Uterus (tissue), 4 donors: Measurements from ENCODE around the gene RABGAP1. TPM values are rescaled to one million over a fixed set of nuclear protein-coding genes. Genes with fewer than 3 reads are reported as not detected.

Source experiments
- DNase-seq, 2 donors: peaks; one replicate each; pipeline ENCODE4 v3.0.0-alpha.2; 2019 to 2020
- H3K27ac ChIP-seq, 2 donors: fragments of 200-600 bp; sonication (generic); 1 replicate in 1 of 2; 2 replicates in 1 of 2; pipeline ENCODE4 v1.5.1; 2016 to 2018
- H3K27me3 ChIP-seq, 2 donors: fragments of 200-600 bp; sonication (generic); one replicate each; pipeline ENCODE4 v1.5.1; 2018 to 2019; ENCODE audit warnings: control low read depth in 1 of 2
- H3K36me3 ChIP-seq, 2 donors: fragments of 200-600 bp; sonication (generic); one replicate each; pipeline ENCODE4 v1.5.1; 2019; ENCODE audit warnings: control low read depth in 1 of 2
- H3K4me1 ChIP-seq, 2 donors: fragments of 200-600 bp; sonication (generic); one replicate each; pipeline ENCODE4 v1.5.1; 2018 to 2019; ENCODE audit warnings: control low read depth in 1 of 2
- H3K4me3 ChIP-seq, 2 donors: fragments of 200-600 bp; sonication (generic); 1 replicate in 1 of 2; 2 replicates in 1 of 2; pipeline ENCODE4 v1.5.1; 2018 to 2019; ENCODE audit warnings: mild to moderate bottlenecking in 1 of 2
- H3K9me3 ChIP-seq, 2 donors: fragments of 200-600 bp; sonication (generic); one replicate each; pipeline ENCODE4 v1.5.1; 2019; ENCODE audit warnings: control low read depth in 1 of 2
- CTCF ChIP-seq, 4 experiments: fragments of 200-600 bp in 2 of 4; fragments of 450-650 bp in 2 of 4; sonication (generic) in 2 of 4; IDR thresholded peaks; one replicate each; pipeline ENCODE4 v1.5.1; 2016 to 2019; ENCODE audit warnings: antibody characterized with exemption in 4 of 4, mild to moderate bottlenecking in 2 of 4, moderate library complexity in 1 of 4
- POLR2A ChIP-seq, 2 donors: fragments of 450-650 bp; IDR thresholded peaks; one replicate each; pipeline ENCODE4 v1.6.1; 2016; ENCODE audit warnings: antibody characterized with exemption in 2 of 2, mild to moderate bottlenecking in 1 of 2, moderate library complexity in 1 of 2
- intact Hi-C: fragments of 100-400 bp; cut with DNase I; formaldehyde crosslinking; loops from one replicate; pipeline ENCODE4 v1.15.1; 2023; ENCODE audit warnings: low total_unique reads
- total RNA-seq, 4 donors: library from RNA; depleted of rRNA in 3 of 4; stranded (reverse); fragments of >200 nt in 3 of 4; gene quantifications; one replicate each; pipeline versions ENCODE4 v1.1.0 to v1.2.4, GENCODE V29; 2014 to 2023
- donor health status: DM: yes; HTN: yes; CAD: no.

Gene RABGAP1
- total RNA-seq, 4 donors from 2014 or later = 81.2 to 107 (median 91.0) TPM

GRCh38 chr9:123109540-123110279 lies 168.9 kb downstream of the RABGAP1 start:
- no peaks in the 10 kb centered on the region for H3K27me3 ChIP-seq
- no peaks in the 10 kb centered on the region for H3K9me3 ChIP-seq
- no peaks in the 10 kb centered on the region for H3K4me1 ChIP-seq
- no peak overlapping the region for H3K27ac ChIP-seq
- H3K4me3 ChIP-seq = no peak overlapping the region
- no peak for TF ChIP-seq POLR2A (IDR thresholded peaks at IDR 0.05)
- TF ChIP-seq CTCF (IDR thresholded peaks at IDR 0.05) = no peak
- intact Hi-C loops = no loop called here
- no peak for DNase-seq
- H3K36me3 ChIP-seq = no peaks in the 10 kb centered on the region

GRCh38 chr9:123111427-123112014 lies 170.7 kb downstream of the RABGAP1 start:
- H3K4me1 ChIP-seq = no peaks in the 10 kb centered on the region
- TF ChIP-seq POLR2A (IDR thresholded peaks at IDR 0.05) (no peak), CTCF (IDR thresholded peaks at IDR 0.05) (no peak)
- no peak overlapping the region for H3K27ac ChIP-seq
- H3K9me3 ChIP-seq = no peaks in the 10 kb centered on the region
- H3K4me3 ChIP-seq = no peak overlapping the region
- no peaks in the 10 kb centered on the region for H3K36me3 ChIP-seq
- no peak for DNase-seq
- intact Hi-C loops = no loop called here
- H3K27me3 ChIP-seq = no peaks in the 10 kb centered on the region

GRCh38 chr9:123112015-123112975 lies 171.5 kb downstream of the RABGAP1 start:
- no peak for DNase-seq
- no peak overlapping the region for H3K4me3 ChIP-seq
- H3K27ac ChIP-seq = no peak overlapping the region
- H3K4me1 ChIP-seq = no peaks in the 10 kb centered on the region
- intact Hi-C loops = no loop called here
- H3K9me3 ChIP-seq = no peaks in the 10 kb centered on the region
- no peak for TF ChIP-seq POLR2A (IDR thresholded peaks at IDR 0.05)
- no peak for TF ChIP-seq CTCF (IDR thresholded peaks at IDR 0.05)
- no peaks in the 10 kb centered on the region for H3K27me3 ChIP-seq
- no peaks in the 10 kb centered on the region for H3K36me3 ChIP-seq

GRCh38 chr9:123113185-123113584 lies 172.4 kb downstream of the RABGAP1 start:
- H3K27me3 ChIP-seq = no peaks in the 10 kb centered on the region
- H3K4me1 ChIP-seq = no peaks in the 10 kb centered on the region
- no peak for TF ChIP-seq CTCF (IDR thresholded peaks at IDR 0.05)
- H3K4me3 ChIP-seq = no peak overlapping the region
- no peaks in the 10 kb centered on the region for H3K36me3 ChIP-seq
- H3K27ac ChIP-seq = no peak overlapping the region
- no peak for DNase-seq
- no peaks in the 10 kb centered on the region for H3K9me3 ChIP-seq
- intact Hi-C loops = no loop called here
